Liver (tissue), 9 donors: ENCODE results near the gene NAA50. TPM values are rescaled to one million over a fixed set of nuclear protein-coding genes. Genes with fewer than 3 reads are reported as not detected.

Experiments
- DNase-seq: peaks from one replicate; pipeline ENCODE4 v3.0.0-alpha.2; 2017; ENCODE audit warnings: low spot score
- H3K27ac ChIP-seq, 2 donors: one replicate each; pipeline ENCODE4 v1.7.0; 2013; ENCODE audit warnings: inconsistent platforms in 2 of 2, low read length in 2 of 2, control low read depth in 1 of 2, low read depth in 1 of 2, mild to moderate bottlenecking in 1 of 2
- H3K27me3 ChIP-seq, 4 donors: one replicate each; pipeline versions ENCODE4 v1.6.1 to v1.7.0; 2013; ENCODE audit warnings: low read length in 3 of 4, inconsistent platforms in 1 of 4, mild to moderate bottlenecking in 1 of 4, moderate library complexity in 1 of 4; ENCODE audit not compliant: control insufficient read depth in 4 of 4, insufficient read depth in 4 of 4
- H3K36me3 ChIP-seq, 4 donors: one replicate each; pipeline versions ENCODE4 v1.6.1 to v1.7.0; 2013; ENCODE audit warnings: low read length in 3 of 4, mild to moderate bottlenecking in 3 of 4, low read depth in 1 of 4, moderate library complexity in 1 of 4; ENCODE audit not compliant: control insufficient read depth in 4 of 4, insufficient read depth in 3 of 4
- H3K4me1 ChIP-seq, 4 donors: one replicate each; pipeline versions ENCODE4 v1.6.1 to v1.7.0; 2013; ENCODE audit warnings: low read length in 3 of 4, mild to moderate bottlenecking in 3 of 4, moderate library complexity in 1 of 4; ENCODE audit not compliant: control insufficient read depth in 4 of 4, insufficient read depth in 4 of 4
- H3K4me3 ChIP-seq, 3 donors: one replicate each; pipeline versions ENCODE4 v1.6.1 to v1.7.0; 2013; ENCODE audit warnings: low read length in 3 of 3, control low read depth in 1 of 3, low read depth in 1 of 3, mild to moderate bottlenecking in 1 of 3
- H3K9ac ChIP-seq, 2 donors: one replicate each; pipeline ENCODE4 v1.7.0; 2013; ENCODE audit warnings: low read length in 2 of 2, mild to moderate bottlenecking in 2 of 2, moderate library complexity in 2 of 2, control low read depth in 1 of 2, low read depth in 1 of 2
- H3K9me3 ChIP-seq, 4 donors: one replicate each; pipeline versions ENCODE4 v1.6.1 to v1.7.0; 2013; ENCODE audit warnings: low read length in 3 of 4; ENCODE audit not compliant: control insufficient read depth in 4 of 4
- EGR1 ChIP-seq, 2 donors: IDR thresholded peaks; 2 replicates each; pipeline ENCODE4 v1.6.1; 2016 to 2018; ENCODE audit warnings: antibody characterized with exemption in 2 of 2, low read depth in 2 of 2
- FOXA1 ChIP-seq: IDR thresholded peaks from 2 replicates; pipeline ENCODE4 v1.6.1; 2016; ENCODE audit warnings: antibody characterized with exemption
- FOXA2 ChIP-seq: IDR thresholded peaks from 2 replicates; pipeline ENCODE4 v1.6.1; 2016; ENCODE audit warnings: antibody characterized with exemption
- HNF4A ChIP-seq, 2 donors: conservative IDR thresholded peaks; 2 replicates each; pipeline ENCODE4 v1.6.1; 2016; ENCODE audit warnings: antibody characterized with exemption in 2 of 2, mild to moderate bottlenecking in 2 of 2
- HNF4G ChIP-seq: IDR thresholded peaks from 2 replicates; pipeline ENCODE4 v1.6.1; 2016; ENCODE audit warnings: antibody characterized with exemption
- JUND ChIP-seq, 2 donors: IDR thresholded peaks; 2 replicates each; pipeline ENCODE4 v1.6.1; 2016; ENCODE audit warnings: antibody characterized with exemption in 2 of 2
- MAX ChIP-seq: IDR thresholded peaks from 2 replicates; pipeline ENCODE4 v1.6.1; 2016; ENCODE audit warnings: antibody characterized with exemption
- NR2F2 ChIP-seq: IDR thresholded peaks from 2 replicates; pipeline ENCODE4 v1.6.1; 2016; ENCODE audit warnings: antibody characterized with exemption
- RAD21 ChIP-seq, 2 donors: IDR thresholded peaks; 2 replicates each; pipeline ENCODE4 v1.6.1; 2016; ENCODE audit warnings: antibody characterized with exemption in 2 of 2, mild to moderate bottlenecking in 2 of 2
- RXRA ChIP-seq, 2 donors: IDR thresholded peaks; 2 replicates each; pipeline ENCODE4 v1.6.1; 2017 to 2018; ENCODE audit warnings: antibody characterized with exemption in 2 of 2, mild to moderate bottlenecking in 1 of 2
- SP1 ChIP-seq: IDR thresholded peaks from 2 replicates; pipeline ENCODE4 v1.6.1; 2018; ENCODE audit warnings: antibody characterized with exemption, mild to moderate bottlenecking
- TAF1 ChIP-seq: conservative IDR thresholded peaks from 2 replicates; pipeline ENCODE4 v1.6.1; 2016; ENCODE audit warnings: antibody characterized with exemption, mild to moderate bottlenecking
- YY1 ChIP-seq: IDR thresholded peaks from 2 replicates; pipeline ENCODE4 v1.6.1; 2016; ENCODE audit warnings: antibody characterized with exemption, mild to moderate bottlenecking
- WGBS: extraction: QIAGEN DNeasy Blood & Tissue Kit; methylation state at CpG from one replicate; pipeline ENCODE4 v1.1.7; 2013; 5-methylcytosine and 5-hydroxymethylcytosine counted together
- polyA plus RNA-seq, 2 donors: library from polyadenylated mRNA; stranded (reverse) in 1 of 2; unstranded in 1 of 2; fragments of 200-250 nt in 1 of 2; fragments of >200 nt in 1 of 2; fragmentation: Nextera tagmentation in 1 of 2; extraction: Ambion mirVana in 1 of 2; gene quantifications; one replicate each; pipeline versions ENCODE4 v1.2.1 to v1.2.3, GENCODE V29; 2013 to 2015
- total RNA-seq, 2 donors: library from RNA; depleted of rRNA; stranded (reverse); fragments of >200 nt; gene quantifications; one replicate each; pipeline ENCODE4 v1.2.3, GENCODE V29; 2014
- TF ChIP-seq, protein P1 (sequence below): IDR thresholded peaks from 2 replicates; pipeline ENCODE4 v1.6.1; 2016; ENCODE audit warnings: antibody characterized with exemption, mild to moderate bottlenecking
- TF ChIP-seq, protein P2 (sequence below): fragments of 150-350 bp; IDR thresholded peaks from 2 replicates; pipeline ENCODE4 v1.5.1; 2017; ENCODE audit warnings: improper control_type of control experiment, low read depth, low read length; ENCODE audit not compliant: missing input control
- TF ChIP-seq, protein P3 (sequence below): IDR thresholded peaks from 2 replicates; pipeline ENCODE4 v1.6.1; 2016; ENCODE audit warnings: antibody characterized with exemption
- donor health status: healthy.
- donor health status: healthy.
- donor health status: healthy.
- donor health status: healthy.
- donor health status: healthy.

The NAA50 gene
- total and polyA plus RNA-seq, 4 donors, result 37.3 to 162 (median 73.9) TPM

- DNase-seq, result no peak
- 76% methylated on average over 4 of the region's 4 CpGs for WGBS
- no peaks in the 10 kb centered on the region for H3K4me1 ChIP-seq
- peaks cover 7 to 14% (median 10%) of the 10 kb centered on the region in 4 donors for H3K36me3 ChIP-seq
- no peak overlapping the region for H3K9ac ChIP-seq
- no peaks in the 10 kb centered on the region for H3K9me3 ChIP-seq
- H3K27me3 ChIP-seq, result no peaks in the 10 kb centered on the region
- no peak overlapping the region for H3K4me3 ChIP-seq
- TF ChIP-seq RXRA (IDR thresholded peaks at IDR 0.05) (no peak), EGR1 (IDR thresholded peaks at IDR 0.05; ENCODE audit: low read depth in 2 of 2) (no peak), NR2F2 (no peak), MAX (no peak), TAF1 (no peak), YY1 (no peak), HNF4G (no peak), FOXA2 (no peak), SP1 (no peak), JUND (IDR thresholded peaks at IDR 0.05) (no peak), FOXA1 (no peak), HNF4A (conservative IDR thresholded peaks at IDR 0.05) (no peak), RAD21 (IDR thresholded peaks at IDR 0.05) (no peak)
- TF ChIP-seq, protein P1, sequence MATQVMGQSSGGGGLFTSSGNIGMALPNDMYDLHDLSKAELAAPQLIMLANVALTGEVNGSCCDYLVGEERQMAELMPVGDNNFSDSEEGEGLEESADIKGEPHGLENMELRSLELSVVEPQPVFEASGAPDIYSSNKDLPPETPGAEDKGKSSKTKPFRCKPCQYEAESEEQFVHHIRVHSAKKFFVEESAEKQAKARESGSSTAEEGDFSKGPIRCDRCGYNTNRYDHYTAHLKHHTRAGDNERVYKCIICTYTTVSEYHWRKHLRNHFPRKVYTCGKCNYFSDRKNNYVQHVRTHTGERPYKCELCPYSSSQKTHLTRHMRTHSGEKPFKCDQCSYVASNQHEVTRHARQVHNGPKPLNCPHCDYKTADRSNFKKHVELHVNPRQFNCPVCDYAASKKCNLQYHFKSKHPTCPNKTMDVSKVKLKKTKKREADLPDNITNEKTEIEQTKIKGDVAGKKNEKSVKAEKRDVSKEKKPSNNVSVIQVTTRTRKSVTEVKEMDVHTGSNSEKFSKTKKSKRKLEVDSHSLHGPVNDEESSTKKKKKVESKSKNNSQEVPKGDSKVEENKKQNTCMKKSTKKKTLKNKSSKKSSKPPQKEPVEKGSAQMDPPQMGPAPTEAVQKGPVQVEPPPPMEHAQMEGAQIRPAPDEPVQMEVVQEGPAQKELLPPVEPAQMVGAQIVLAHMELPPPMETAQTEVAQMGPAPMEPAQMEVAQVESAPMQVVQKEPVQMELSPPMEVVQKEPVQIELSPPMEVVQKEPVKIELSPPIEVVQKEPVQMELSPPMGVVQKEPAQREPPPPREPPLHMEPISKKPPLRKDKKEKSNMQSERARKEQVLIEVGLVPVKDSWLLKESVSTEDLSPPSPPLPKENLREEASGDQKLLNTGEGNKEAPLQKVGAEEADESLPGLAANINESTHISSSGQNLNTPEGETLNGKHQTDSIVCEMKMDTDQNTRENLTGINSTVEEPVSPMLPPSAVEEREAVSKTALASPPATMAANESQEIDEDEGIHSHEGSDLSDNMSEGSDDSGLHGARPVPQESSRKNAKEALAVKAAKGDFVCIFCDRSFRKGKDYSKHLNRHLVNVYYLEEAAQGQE, result no peak
- TF ChIP-seq, protein P2, sequence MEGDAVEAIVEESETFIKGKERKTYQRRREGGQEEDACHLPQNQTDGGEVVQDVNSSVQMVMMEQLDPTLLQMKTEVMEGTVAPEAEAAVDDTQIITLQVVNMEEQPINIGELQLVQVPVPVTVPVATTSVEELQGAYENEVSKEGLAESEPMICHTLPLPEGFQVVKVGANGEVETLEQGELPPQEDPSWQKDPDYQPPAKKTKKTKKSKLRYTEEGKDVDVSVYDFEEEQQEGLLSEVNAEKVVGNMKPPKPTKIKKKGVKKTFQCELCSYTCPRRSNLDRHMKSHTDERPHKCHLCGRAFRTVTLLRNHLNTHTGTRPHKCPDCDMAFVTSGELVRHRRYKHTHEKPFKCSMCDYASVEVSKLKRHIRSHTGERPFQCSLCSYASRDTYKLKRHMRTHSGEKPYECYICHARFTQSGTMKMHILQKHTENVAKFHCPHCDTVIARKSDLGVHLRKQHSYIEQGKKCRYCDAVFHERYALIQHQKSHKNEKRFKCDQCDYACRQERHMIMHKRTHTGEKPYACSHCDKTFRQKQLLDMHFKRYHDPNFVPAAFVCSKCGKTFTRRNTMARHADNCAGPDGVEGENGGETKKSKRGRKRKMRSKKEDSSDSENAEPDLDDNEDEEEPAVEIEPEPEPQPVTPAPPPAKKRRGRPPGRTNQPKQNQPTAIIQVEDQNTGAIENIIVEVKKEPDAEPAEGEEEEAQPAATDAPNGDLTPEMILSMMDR, result no peak
- TF ChIP-seq, protein P3, sequence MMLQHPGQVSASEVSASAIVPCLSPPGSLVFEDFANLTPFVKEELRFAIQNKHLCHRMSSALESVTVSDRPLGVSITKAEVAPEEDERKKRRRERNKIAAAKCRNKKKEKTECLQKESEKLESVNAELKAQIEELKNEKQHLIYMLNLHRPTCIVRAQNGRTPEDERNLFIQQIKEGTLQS, result no peak
- H3K27ac ChIP-seq, result peak overlapping the region in 1 of 2 donors; percentile 31
Observed at GRCh38 chr3:113783980-113784379, 37.9 kb upstream of the NAA50 start.

GRCh38 chr3:113783463-113783862 lies 37.4 kb upstream of the NAA50 start:
- H3K36me3 ChIP-seq, result peaks cover 6 to 13% (median 8%) of the 10 kb centered on the region in 4 donors
- H3K9me3 ChIP-seq, result no peaks in the 10 kb centered on the region
- no peaks in the 10 kb centered on the region for H3K27me3 ChIP-seq
- no peak for TF ChIP-seq NR2F2
- DNase-seq, result no peak
- no peak overlapping the region for H3K4me3 ChIP-seq
- H3K9ac ChIP-seq, result no peak overlapping the region
- no peaks in the 10 kb centered on the region for H3K4me1 ChIP-seq
- H3K27ac ChIP-seq, result no peak overlapping the region
